ENCODE results near the gene HINT2. TPM values are rescaled to one million over a fixed set of nuclear protein-coding genes. Genes with fewer than 3 reads are reported as not detected.
A peak's percentile ranks its signal among the peaks of the same experiment; 100 is the strongest.

The HINT2 gene
- total RNA-seq, 1 experiment from 2014 or later: 110 TPM

DNA sequence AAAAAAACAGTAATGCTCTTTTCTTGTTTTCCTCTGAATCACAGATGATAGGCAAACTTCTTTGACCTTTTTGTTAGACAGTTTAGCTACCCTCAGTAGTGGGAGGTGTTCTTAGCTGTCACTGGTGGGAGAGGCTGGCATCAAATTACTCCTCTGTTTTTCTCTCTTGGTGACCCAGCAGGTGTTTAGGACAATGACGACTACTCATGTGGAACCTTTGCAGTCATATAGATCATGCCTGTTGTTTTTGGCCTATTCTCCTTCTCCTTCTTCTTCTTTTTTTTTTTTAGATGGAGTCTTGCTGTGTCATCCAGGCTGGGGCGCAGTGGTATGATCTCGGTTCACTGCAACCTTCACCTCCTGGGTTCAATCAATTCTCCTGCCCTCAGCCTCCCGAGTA, 38.8 kb downstream of the HINT2 start:
- BruUV-seq (replicated peaks): no TSS peak
- no peaks in the 10 kb centered on the region for H3K9me3 ChIP-seq
- no peaks in the 10 kb centered on the region for H3K36me3 ChIP-seq (ENCODE audit: control insufficient read depth, insufficient read depth, low read length)
- no peaks in the 10 kb centered on the region for H3K27me3 Mint-ChIP-seq (ENCODE audit: insufficient read depth, unreplicated experiment)
- CTCF ChIA-PET: interaction anchor here (0.6 to 0.7 kb wide), 2 partner anchors 20 to 1396 kb away, joined by 3 read pairs; no protein-coding TSS in a partner anchor
- TF ChIP-seq, protein P1, sequence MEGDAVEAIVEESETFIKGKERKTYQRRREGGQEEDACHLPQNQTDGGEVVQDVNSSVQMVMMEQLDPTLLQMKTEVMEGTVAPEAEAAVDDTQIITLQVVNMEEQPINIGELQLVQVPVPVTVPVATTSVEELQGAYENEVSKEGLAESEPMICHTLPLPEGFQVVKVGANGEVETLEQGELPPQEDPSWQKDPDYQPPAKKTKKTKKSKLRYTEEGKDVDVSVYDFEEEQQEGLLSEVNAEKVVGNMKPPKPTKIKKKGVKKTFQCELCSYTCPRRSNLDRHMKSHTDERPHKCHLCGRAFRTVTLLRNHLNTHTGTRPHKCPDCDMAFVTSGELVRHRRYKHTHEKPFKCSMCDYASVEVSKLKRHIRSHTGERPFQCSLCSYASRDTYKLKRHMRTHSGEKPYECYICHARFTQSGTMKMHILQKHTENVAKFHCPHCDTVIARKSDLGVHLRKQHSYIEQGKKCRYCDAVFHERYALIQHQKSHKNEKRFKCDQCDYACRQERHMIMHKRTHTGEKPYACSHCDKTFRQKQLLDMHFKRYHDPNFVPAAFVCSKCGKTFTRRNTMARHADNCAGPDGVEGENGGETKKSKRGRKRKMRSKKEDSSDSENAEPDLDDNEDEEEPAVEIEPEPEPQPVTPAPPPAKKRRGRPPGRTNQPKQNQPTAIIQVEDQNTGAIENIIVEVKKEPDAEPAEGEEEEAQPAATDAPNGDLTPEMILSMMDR (IDR thresholded peaks at IDR 0.05; ENCODE audit: insufficient read depth in 1 of 2, low read depth in 1 of 2, low read length in 1 of 2, severe bottlenecking in 1 of 2, unreplicated experiment in 1 of 2): no peak
- H3K27me3 ChIP-seq (replicated peaks; ENCODE audit: control insufficient read depth, insufficient read depth, low read length): no peaks in the 10 kb centered on the region
- no peak for DNase-seq
- H3K27ac Mint-ChIP-seq (ENCODE audit: unreplicated experiment): no peak overlapping the region
- no peak overlapping the region for H3K4me3 ChIP-seq (ENCODE audit: low read depth, low read length)
- H3K4me3 Mint-ChIP-seq (ENCODE audit: unreplicated experiment): no peak overlapping the region
- no peaks in the 10 kb centered on the region for H3K4me1 Mint-ChIP-seq (ENCODE audit: low read depth, unreplicated experiment)
- H3K36me3 Mint-ChIP-seq (ENCODE audit: insufficient read depth, unreplicated experiment): no peaks in the 10 kb centered on the region
- POLR2A ChIA-PET: no interaction called here
- no peaks in the 10 kb centered on the region for H3K9me3 Mint-ChIP-seq (ENCODE audit: unreplicated experiment)
- intact Hi-C loops (cut with micrococcal nuclease; ENCODE audit: unreplicated experiment): no loop called here
- H3K4me1 ChIP-seq: peaks cover 14% of the 10 kb centered on the region

DNA sequence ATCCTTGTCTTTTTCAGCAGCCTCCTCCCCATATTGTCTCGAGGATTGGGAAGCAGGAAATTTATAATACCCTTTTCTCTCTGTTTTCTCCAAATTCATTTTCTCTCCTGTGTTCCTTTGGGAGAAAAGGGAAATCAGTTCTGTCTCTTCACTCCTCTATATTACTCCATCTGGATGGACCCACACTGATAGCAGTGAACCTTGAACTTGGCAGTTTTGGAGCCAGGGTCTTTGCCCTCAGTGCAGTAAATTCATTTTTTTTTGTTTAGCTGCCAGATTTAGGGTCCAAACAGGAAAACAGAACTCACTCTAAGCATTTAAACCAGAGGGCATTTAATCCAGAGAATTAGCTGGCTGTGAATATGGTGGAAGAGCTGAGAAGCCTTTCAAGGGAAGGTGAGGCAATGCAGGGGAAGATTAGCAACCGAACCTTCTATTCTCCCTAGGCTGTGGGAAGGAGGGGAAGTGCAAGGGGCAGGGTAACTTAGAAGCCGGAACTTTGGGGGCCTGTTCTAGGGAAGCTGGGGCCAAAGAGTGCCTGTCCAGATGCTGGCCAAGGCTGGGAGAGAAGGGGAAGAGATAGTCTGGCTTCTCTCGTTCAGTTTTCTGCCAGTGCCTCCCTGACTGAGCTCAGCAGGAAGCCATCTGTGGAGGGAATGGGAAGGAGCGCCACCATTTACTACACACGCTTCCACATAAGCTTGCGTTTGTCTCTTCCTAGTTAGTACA, 39.8 kb downstream of the HINT2 start:
- no TSS peak for BruUV-seq (replicated peaks)
- intact Hi-C loops (cut with micrococcal nuclease; ENCODE audit: unreplicated experiment): no loop called here
- Mint-ChIP-seq H3K27ac (ENCODE audit: unreplicated experiment) (no peak overlapping the region), H3K4me3 (ENCODE audit: unreplicated experiment) (no peak overlapping the region), H3K27me3 (ENCODE audit: insufficient read depth, unreplicated experiment) (no peaks in the 10 kb centered on the region), H3K4me1 (ENCODE audit: low read depth, unreplicated experiment) (no peaks in the 10 kb centered on the region), H3K36me3 (ENCODE audit: insufficient read depth, unreplicated experiment) (no peaks in the 10 kb centered on the region), H3K9me3 (ENCODE audit: unreplicated experiment) (no peaks in the 10 kb centered on the region)
- H3K4me3 ChIP-seq (ENCODE audit: low read depth, low read length): no peak overlapping the region
- TF ChIP-seq, protein P1 (IDR thresholded peaks at IDR 0.05; ENCODE audit: insufficient read depth in 1 of 2, low read depth in 1 of 2, low read length in 1 of 2, severe bottlenecking in 1 of 2, unreplicated experiment in 1 of 2): no peak
- no peaks in the 10 kb centered on the region for H3K9me3 ChIP-seq
- CTCF ChIA-PET: interaction anchor here (0.6 to 1.0 kb wide), 2 partner anchors 15 to 19 kb away, joined by 3 to 4 read pairs; no protein-coding TSS in a partner anchor
- POLR2A ChIA-PET: no interaction called here
- H3K4me1 ChIP-seq: peaks cover 16% of the 10 kb centered on the region
- H3K27me3 ChIP-seq (replicated peaks; ENCODE audit: control insufficient read depth, insufficient read depth, low read length): no peaks in the 10 kb centered on the region
- no peak for DNase-seq
- H3K36me3 ChIP-seq (ENCODE audit: control insufficient read depth, insufficient read depth, low read length): no peaks in the 10 kb centered on the region

DNA sequence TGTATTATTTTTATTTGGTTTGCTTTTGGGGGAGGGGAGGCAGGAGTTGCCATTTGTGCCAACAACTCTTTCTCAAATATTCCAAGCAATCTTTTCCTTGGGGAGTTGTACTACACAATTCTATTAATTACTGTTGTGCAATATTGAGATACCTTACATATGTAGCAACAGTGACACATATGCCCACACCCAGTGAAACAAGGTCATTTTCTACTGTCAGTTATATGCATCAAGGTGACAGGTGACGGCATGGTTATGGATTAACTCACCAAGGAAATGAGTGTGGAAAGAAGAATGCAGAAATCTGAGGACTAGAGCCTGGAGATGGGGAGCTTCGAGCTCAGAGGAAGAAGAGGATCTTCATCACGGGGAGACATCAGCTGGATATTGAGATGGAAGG, 42.9 kb downstream of the HINT2 start:
- CTCF ChIA-PET: interaction anchor here (0.5 to 2.1 kb wide), 5 partner anchors 11 to 110 kb away, joined by 3 to 9 read pairs (median 4); no protein-coding TSS in a partner anchor

More for the DNA sequence above, 42.9 kb downstream of the HINT2 start:
- Mint-ChIP-seq H3K27ac (ENCODE audit: unreplicated experiment) (no peak overlapping the region), H3K4me3 (ENCODE audit: unreplicated experiment) (no peak overlapping the region), H3K4me1 (ENCODE audit: low read depth, unreplicated experiment) (no peaks in the 10 kb centered on the region), H3K9me3 (ENCODE audit: unreplicated experiment) (no peaks in the 10 kb centered on the region), H3K27me3 (ENCODE audit: insufficient read depth, unreplicated experiment) (no peaks in the 10 kb centered on the region), H3K36me3 (ENCODE audit: insufficient read depth, unreplicated experiment) (no peaks in the 10 kb centered on the region)
- H3K36me3 ChIP-seq (ENCODE audit: control insufficient read depth, insufficient read depth, low read length): no peaks in the 10 kb centered on the region
- DNase-seq: peak in 1 of 2 experiments; percentile 20
- intact Hi-C loops (cut with micrococcal nuclease; ENCODE audit: unreplicated experiment): no loop called here
- peaks cover 16% of the 10 kb centered on the region for H3K4me1 ChIP-seq
- TF ChIP-seq, protein P1 (IDR thresholded peaks at IDR 0.05; ENCODE audit: insufficient read depth in 1 of 2, low read depth in 1 of 2, low read length in 1 of 2, severe bottlenecking in 1 of 2, unreplicated experiment in 1 of 2): no peak
- H3K9me3 ChIP-seq: no peaks in the 10 kb centered on the region
- H3K27me3 ChIP-seq (replicated peaks; ENCODE audit: control insufficient read depth, insufficient read depth, low read length): no peaks in the 10 kb centered on the region
- no TSS peak for BruUV-seq (replicated peaks)
- POLR2A ChIA-PET: interaction anchor here (1.2 kb wide), 1 partner anchor 25 kb away, joined by 3 read pairs; no protein-coding TSS in a partner anchor
- no peak overlapping the region for H3K4me3 ChIP-seq (ENCODE audit: low read depth, low read length)

Measured in Caco-2 (cell line).